Skin epidermis (tissue), 12 donors: ENCODE data around the gene TTLL12.

Experiments used
- H3K27ac ChIP-seq, 21 experiments: fragments of 200-600 bp; sonication (generic) in 11 of 21; one replicate each; pipeline ENCODE4 v1.5.0; 2020; ENCODE audit warnings: mild to moderate bottlenecking in 3 of 21, inconsistent platforms in 2 of 21, moderate library complexity in 2 of 21
- H3K4me3 ChIP-seq, 7 experiments: fragments of 200-600 bp; sonication (generic) in 2 of 7; one replicate each; pipeline ENCODE4 v1.5.0; 2020; ENCODE audit warnings: inconsistent platforms in 2 of 7, mild to moderate bottlenecking in 2 of 7, moderate library complexity in 1 of 7

Gene TTLL12

DNA sequence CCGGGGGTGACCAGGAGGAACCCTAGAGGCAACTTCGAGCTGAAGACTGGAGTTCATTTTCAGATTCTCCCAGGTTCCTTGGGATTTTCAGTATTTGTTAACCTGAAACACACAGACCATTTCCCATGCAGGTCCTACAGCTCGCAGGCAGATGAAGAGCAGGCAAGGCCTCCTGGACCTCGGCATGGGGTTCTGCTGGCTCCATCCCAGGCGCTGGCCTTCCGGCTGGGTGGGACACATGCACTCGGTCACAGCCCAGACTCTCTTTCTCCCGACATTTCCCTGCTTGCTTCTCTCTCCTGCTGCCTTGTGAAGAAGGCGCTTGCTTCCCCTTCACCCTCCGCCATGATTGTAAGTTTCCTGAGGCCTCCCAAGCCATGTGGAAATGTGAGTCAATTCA, 15.4 kb upstream of the TTLL12 start:
- no peak overlapping the region for H3K27ac ChIP-seq
- H3K4me3 ChIP-seq, result no peak overlapping the region

DNA sequence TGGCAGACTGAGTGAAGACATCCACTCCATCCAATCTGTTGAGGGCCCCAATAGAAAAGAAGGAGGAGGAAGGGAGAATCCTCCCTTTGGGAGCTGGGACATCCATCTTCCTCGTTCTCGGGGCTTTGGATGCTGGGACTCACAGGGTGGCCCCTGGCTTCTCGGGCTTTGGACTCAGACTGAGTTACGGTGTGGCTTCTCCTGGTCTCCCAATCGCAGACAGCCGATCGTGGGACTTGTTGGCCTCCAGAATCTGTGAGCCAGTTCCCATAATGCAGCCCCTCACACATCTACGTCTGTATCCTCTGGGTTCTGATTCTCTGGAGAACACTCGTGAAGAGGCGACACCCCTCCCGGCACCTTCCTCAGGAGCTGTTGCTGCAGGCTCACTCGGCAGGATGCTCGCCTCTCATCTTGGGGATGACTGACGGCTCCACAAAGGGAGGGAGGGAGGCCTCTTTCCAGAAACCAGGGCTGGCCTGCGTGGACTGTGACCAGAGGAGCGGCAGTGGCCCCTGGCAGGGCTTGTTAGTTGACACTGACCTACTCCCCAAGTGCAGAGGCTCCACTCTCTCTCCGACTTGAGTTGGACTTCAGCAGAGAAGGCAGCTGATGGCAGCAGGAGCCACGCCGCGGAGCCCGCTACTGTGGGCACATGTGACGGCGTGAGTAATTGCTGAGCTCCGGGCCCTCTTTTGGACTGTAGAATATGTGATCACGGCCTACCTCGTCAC, 14.7 kb upstream of the TTLL12 start:
- H3K27ac ChIP-seq, result no peak overlapping the region
- H3K4me3 ChIP-seq, result no peak overlapping the region

DNA sequence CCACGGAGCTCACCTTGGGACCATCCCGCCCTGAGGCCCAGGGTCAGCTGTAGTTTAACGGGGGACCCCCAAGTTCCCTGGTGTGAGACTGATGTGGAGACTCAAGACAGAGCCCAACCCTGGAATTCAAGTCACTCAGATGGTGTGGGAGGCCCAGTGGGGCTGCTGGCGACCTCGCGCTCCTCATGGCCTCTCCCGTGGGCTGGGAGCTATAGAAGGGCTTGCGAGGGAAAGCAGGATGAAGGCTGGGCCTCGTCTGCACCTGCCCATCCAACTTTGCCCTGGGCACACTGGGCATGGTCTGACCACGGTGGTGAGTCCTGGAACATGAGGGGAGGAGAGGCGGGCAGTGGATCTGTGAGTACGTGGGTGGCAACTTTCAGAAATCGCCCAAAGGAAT, 13.6 kb upstream of the TTLL12 start:
- Histone ChIP-seq H3K27ac (no peak overlapping the region), H3K4me3 (no peak overlapping the region)

DNA sequence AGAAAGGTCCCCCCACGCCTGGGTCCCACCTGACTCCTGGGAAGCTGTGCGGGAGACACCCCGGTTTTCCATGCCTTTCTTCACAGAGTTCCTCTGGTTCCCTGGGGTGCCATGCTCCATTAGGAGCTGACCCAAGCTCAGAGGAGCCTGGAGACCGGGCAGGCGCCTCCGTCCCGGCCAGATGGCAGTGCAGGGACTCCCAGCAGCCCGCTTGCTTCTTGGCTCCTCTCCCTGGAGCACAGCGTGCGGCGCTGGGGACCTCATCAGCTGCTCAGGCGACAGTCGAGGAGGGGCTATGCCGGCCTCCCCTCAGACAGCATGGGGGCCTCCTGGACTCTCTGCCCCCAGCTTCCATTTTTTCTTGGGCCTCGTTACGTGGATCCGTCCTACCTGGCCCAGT, 13.1 kb upstream of the TTLL12 start:
- no peak overlapping the region for H3K4me3 ChIP-seq
- H3K27ac ChIP-seq, result no peak overlapping the region

DNA sequence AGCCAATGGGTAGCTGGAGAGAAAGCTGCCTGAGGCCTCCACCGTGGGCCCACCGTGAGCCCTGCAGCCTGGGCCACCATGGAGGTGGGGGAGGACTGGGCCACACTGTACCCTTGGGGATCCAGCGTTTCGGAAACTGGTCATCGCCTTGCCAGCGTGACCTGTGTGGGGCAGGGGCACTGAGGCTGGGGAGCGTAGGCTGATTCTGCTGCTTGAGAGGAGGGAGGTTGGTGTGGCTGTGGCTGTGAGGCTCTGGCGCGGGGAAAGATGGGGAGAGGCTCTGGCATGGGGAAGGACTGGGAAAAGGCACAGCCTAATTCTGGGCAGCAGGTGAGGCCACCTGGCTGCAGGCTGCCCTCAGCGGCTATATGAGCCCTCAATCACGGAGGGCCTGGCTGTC, 12.6 kb upstream of the TTLL12 start:
- Histone ChIP-seq H3K4me3 (no peak overlapping the region), H3K27ac (no peak overlapping the region)

DNA sequence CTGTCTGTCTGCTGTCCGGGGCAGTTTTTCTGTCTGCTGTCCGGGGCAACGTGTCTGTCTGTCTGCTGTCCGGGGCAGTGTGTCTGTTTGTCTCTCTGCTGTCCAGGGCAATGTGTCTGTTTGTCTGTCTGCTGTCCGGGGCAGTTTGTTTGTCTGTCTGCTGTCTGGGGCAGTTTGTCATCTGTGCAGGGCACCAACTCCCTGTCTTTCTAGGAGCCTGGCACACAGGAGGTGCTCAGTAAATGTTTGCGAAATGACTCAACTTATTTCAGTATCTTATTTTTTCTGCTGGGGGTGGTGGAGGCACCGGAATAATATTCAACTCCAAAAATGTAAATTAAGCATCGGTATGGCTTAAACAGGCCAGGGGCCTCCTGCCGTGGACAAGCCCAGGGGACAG, 12.0 kb upstream of the TTLL12 start:
- Histone ChIP-seq H3K27ac (no peak overlapping the region), H3K4me3 (no peak overlapping the region)

DNA sequence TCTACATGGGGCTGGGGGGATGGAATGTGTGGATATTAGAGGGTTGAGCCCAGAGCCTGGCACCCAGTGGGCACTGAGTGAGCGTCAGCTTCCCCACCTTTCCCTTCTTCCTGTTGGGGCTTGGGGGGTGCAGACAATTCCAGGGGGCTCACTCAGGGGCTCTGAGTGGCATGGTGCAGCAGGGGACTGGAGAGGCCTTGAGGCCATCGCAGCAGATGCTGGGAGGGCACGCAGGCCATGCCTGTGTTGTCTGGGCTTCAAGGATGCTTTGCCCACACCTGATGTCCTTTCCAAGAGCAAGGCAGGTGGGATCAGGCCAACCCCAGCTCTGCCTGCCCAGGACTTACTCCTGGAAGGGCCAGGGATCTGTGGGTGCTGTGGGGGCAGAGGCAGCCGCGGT, 11.2 kb upstream of the TTLL12 start:
- H3K4me3 ChIP-seq, result no peak overlapping the region

DNA sequence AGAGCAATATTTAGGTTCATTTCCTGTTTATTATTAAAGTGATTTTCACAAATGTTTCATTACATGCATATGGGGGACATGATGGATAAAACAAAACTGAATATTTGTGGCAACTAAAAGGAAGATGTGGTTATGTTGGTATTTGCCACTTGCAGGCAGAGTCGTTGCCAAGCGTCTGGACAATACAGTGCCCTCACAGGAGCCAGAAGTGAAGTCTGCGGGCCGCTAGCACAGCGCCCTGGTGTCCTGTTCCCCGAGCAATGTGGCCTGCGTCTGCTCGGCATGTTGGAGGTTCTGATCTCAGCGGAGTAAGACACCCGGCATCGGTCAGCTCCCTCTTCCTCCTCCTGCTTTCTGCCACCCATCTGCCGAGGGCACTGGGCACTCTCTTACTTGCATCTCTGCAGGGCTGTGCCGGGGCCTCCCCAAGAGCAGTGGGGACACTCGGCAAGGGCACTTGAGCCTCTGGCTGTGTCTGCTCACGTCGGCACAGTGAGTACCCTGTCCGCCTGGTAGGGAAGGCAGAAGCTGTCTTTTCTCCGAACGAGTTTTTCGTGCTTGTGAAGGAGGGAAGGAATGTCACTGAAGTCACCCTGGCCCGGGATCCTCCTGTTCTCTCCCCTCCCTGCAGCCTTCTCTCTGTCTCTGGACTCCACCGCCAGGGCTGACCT, 10.5 kb upstream of the TTLL12 start:
- Histone ChIP-seq H3K4me3 (no peak overlapping the region), H3K27ac (no peak overlapping the region)

More for the DNA sequence above, 11.2 kb upstream of the TTLL12 start:
- H3K27ac ChIP-seq, result no peak overlapping the region

DNA sequence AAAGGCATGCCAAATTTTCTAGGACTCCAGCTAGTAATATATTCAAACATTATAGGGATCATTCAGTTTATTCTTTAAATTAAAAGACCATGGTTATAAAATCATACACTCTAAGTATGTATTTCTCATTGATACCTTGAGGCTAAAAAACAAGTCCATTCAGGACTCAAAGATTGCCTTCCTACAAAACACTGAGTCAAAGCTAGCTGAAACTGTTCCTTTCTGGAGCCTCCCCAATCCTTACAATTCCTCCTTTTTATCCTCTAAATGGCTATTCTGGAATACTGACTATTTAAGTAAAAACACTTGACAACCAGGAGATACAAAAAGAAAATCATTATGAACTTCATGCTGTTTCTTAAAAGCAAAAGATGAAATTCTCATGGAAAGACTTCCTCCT, 4.9 kb upstream of the TTLL12 start:
- Histone ChIP-seq H3K4me3 (no peak overlapping the region), H3K27ac (no peak overlapping the region)

DNA sequence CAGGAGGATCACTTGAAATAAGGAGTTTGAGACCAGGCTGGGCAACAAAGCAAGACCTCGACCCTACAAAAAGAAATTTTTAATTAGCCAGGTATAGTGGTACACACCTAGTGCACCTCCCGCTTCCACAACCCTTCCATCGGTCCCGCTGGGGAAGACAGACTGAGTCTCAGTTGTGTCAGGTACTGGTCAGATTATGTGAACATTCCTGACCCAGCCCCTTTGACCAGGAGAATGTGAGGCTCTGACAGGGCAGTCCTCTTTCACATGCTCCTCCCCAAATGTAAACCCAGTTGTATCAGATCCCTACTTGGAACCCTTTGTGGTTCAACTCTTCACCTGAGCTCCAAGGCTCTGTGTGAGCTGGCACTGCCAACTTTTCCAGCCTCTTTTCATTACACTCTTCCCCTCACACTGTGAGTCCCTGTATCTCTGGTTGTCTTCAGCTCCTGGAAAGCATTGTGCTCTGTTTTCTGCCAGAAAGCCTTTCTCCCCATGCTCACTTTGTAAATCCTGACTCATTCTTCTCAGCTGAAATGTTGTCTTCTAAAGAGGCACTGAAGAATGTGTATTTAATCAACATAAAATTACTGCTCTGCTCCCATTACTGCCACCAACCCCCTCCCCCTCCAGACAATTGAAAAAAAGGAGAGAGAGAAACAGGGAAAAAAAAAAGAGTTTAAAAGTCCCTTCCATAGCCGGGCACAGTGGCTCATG, 2.1 kb upstream of the TTLL12 start:
- Histone ChIP-seq H3K27ac (peak overlapping the region in 1 of 21 experiments; percentile 37), H3K4me3 (no peak overlapping the region)

DNA sequence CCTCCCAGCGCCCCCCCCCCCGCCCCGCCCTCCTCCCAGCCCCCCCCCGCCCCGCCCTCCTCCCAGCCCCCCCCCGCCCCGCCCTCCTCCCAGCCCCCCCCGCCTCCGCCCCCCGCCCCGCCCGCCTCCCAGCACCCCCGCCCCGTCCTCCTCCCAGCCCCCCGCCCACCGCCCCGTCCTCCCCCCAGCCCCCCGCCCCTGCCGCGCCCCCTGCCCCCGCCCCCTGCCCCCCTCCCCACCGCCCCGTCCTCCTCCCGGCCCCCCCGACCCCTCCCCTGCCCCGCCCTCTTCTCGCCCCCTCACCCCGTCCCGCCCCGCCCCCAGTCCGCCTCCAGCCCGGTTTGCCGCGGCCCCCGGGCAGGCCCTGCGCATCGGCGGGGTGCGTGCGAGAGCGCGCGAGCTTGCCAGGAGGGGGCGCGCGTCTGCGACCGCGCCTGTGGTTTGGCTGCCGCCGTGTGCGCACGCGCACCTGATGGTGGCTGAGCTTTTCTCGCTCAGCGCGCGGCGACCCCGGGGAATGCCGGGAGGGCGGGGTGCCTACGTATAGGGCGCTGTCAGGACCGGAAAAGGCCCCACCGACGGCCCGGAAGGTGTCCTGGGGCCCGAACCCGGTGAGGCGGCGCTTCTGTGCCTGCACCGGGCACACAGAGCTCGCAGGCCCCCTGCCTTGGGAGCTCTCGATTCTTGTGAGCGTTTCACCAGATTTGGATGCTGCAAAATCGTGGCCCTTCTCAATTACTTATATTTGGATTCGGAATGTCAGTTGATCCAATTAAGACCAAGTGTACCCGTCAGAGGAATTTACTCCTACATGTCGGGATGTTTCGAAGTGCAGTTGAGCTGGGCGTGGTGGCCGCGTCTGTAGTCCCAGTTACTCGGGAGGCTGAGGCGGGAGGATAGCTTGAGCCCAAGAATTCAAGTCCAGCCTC, 501 bp upstream of the TTLL12 start:
- H3K4me3 ChIP-seq, result peak overlapping the region; percentile 15 to 76 (median 38)
- peak overlapping the region; percentile 55 to 95 (median 88) for H3K27ac ChIP-seq

DNA sequence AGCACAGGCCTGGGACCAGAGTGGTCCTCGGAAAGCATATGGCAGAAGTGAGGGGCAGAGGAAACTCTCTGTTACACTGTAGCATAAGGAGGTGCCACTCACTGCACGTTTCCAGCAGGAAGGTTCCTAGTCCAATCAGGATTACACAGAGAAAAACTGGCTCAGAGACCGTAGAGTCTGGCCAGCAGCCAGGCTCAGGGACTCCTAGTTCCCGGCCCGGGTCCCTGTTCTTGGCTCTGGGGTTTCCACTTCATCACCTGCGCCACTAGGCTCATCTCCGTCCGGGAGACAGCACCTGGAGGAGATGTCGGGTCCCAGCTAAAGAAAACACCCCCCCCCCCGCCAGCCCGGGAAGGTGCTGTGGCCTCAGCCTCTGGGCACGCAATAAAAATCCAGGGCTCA, 1.1 kb downstream of the TTLL12 start:
- H3K27ac ChIP-seq, result peak overlapping the region in 12 of 21 experiments; percentile 22 to 94 (median 89)

DNA sequence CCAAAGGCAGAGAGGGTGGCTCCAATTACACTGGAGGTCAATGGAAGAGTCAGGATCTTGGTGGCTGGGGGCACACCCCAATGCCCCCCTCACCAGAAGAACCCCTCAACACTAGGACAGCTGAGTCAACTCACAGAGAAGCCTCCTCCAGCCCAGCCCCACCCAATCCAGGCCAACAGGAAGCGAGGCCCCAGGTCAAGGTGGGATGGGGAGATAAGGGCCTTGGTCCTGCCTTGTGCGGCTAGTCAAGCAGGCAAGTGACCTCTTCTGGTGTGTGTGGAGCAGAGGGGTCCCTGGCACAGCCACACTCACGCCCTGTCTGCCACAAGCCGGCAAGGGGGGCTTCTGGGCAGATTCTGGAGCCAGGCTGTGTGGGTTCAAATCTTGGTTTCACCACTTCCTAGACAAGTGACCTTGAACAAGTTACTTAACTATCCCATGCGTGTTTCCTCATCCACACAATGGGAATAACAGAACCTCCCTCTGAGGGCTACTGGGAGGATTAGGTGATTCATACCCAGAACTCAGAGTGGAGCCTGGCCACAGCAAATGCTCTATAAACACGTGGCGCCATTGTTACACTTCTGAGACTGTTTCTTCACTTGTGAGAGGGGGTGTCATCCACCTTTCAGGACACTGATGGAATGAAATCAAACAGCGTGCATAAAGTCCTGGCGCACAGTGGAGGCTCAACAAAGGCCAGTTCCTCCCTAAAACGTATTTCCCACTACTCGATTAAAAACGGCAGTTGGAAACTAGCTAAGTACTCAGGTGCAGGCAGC, 3.2 kb downstream of the TTLL12 start:
- Histone ChIP-seq H3K4me3 (no peak overlapping the region), H3K27ac (peak overlapping the region in 2 of 21 experiments; percentile 16 to 36)

More for the DNA sequence above, 1.1 kb downstream of the TTLL12 start:
- H3K4me3 ChIP-seq, result peak overlapping the region; percentile 69 to 84 (median 76)

DNA sequence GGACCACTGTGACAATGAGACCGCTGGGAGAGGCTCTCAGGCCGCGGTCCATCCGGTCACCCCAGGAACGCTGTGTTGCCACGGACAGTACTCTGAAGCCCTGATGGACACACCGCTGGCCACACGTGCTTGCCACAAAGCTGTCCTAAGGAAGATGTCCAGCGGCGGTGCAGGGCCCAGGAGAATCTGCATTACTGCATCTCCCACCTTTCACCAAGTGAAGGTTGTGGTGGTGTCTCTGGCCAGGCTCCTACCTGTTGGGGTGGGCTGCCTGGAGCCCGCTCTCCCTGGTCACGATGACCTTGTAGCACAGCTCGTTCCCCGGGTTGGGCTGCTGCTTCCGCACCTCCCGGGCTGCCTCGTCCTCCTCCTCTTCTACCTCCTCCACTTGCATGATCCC, 4.2 kb downstream of the TTLL12 start:
- H3K4me3 ChIP-seq, result no peak overlapping the region
- H3K27ac ChIP-seq, result no peak overlapping the region

DNA sequence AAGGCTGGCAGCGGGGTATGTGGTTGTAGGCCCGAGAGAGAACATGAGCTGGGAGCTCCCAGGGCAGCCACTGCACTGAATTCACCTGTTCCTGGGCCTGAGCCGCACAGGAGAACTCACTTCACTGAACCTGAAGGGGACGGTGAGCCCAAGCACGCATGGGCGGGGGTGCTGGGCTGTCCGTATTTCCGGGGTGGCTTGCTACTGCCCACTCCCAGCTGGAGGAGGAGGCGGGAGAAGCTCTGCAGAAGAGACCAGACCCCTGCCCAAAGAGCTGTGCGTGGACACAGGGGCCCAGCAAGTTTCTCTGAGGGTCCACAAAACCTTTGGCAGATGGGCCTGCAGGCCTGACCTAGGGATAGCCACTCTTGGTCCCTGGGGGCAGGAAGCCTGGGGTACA, 4.8 kb downstream of the TTLL12 start:
- Histone ChIP-seq H3K4me3 (no peak overlapping the region), H3K27ac (no peak overlapping the region)

DNA sequence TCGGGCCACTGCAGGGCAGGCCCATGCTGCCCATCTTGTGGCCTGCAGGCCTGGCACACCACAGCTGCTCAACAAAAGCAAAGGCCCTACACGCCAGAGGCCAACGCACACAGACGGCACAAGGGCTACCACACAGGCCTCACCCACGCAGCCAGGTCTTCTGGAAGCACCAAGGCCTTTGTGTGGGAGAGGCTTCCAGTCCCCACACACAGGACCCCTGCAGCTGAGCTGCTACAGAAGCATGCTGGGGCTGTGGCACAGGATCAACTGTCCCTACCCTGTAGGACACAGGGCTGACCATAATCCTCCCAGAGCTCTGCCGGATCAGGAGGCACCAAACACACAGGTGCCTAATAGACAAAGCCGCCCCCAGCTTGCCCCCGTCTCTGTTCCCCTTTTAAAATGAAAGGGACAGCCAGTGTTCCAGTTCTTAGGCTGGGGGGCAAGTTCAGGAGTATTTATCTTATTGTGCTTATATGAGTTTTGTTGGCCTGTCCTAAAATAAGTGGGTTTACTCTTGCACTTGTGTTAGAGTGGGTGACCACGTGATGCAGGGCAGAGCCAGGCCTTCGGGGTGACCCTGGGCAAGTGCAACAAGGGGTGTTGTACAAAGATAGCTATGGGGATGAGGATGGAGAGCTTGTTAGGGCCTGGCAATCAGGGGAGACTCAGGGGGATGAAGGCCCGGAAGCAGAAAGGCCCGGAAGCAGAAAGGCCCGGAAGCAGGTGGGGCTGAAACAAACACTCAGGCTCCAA, 5.4 kb downstream of the TTLL12 start:
- no peak overlapping the region for H3K4me3 ChIP-seq
- H3K27ac ChIP-seq, result no peak overlapping the region

DNA sequence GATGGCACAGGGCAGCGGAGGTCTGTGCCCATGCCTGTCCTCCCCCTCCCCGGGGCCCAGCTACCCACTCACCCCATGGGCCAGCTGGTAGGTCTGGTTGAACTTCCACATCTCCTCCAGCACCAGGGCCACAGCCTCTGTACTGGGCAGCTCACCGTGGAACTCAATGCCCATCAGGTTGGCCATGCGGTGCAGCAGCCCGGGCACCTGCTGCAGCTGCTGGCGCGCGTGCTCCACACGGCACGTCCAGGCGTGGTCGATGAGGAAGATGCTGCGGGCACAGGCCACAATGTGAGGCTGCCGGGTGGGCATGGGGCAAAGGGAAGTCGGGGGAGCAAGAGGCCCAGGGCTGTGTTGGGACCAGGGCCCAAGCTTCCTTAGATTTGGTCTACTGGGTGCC, 6.3 kb downstream of the TTLL12 start:
- H3K27ac ChIP-seq, result no peak overlapping the region
- no peak overlapping the region for H3K4me3 ChIP-seq

DNA sequence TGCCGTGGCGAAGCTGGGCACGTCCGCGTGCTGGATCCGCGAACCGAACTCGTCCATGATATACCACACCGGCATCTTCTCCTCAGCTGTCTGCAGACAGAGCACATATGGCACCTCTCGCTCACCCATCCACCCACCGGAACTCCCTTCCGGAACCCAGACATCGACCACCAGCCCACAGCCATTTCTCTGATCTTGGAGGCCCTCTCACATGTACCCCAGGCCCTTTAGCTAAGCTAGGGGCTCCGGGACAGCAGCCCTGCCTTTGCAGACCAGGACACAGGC, 7.1 kb downstream of the TTLL12 start:
- Histone ChIP-seq H3K27ac (no peak overlapping the region), H3K4me3 (no peak overlapping the region)
